ENCODE measurements around the gene VSIG4.

DNA sequence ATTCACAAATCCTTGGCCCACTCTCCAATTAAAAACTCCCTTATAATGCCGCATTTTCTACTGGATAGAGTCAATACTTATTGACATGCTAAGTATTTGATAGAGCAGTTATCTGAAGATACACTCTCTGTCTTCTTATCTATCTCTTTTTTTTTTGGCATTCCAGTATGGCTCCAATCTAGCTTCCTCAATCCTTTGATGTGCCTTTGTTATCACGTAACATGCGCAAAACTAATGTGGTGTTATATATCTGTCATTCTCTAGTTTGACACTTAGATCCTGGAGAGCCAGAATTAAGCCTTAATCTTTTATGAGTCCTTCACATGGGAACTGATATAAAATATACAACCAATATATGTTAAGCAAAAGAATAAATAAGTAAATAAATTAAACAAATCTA lies 54.7 kb downstream of the VSIG4 start:
- TF ChIP-seq, protein P1, sequence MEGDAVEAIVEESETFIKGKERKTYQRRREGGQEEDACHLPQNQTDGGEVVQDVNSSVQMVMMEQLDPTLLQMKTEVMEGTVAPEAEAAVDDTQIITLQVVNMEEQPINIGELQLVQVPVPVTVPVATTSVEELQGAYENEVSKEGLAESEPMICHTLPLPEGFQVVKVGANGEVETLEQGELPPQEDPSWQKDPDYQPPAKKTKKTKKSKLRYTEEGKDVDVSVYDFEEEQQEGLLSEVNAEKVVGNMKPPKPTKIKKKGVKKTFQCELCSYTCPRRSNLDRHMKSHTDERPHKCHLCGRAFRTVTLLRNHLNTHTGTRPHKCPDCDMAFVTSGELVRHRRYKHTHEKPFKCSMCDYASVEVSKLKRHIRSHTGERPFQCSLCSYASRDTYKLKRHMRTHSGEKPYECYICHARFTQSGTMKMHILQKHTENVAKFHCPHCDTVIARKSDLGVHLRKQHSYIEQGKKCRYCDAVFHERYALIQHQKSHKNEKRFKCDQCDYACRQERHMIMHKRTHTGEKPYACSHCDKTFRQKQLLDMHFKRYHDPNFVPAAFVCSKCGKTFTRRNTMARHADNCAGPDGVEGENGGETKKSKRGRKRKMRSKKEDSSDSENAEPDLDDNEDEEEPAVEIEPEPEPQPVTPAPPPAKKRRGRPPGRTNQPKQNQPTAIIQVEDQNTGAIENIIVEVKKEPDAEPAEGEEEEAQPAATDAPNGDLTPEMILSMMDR (IDR thresholded peaks at IDR 0.05) = no peak
- TF ChIP-seq ZFX (IDR thresholded peaks at IDR 0.05; ENCODE audit: borderline replicate concordance) = no peak

Measured in 22Rv1 (cell line).